Mesenchymal stem cell (in vitro differentiated cells and primary cell): ENCODE measurements around the gene MACROD1.

Source experiments
- DNase-seq: peaks from one replicate; pipeline ENCODE4 v3.0.0-alpha.2; 2013
- H2AFZ ChIP-seq: one replicate; pipeline ENCODE4 v1.6.1; 2013; ENCODE audit warnings: low read depth, mild to moderate bottlenecking, control low read depth, inconsistent platforms, low read length, moderate library complexity
- H2AK5ac ChIP-seq: 2 replicates; pipeline ENCODE4 v1.6.1; 2013; ENCODE audit warnings: low read length, moderate library complexity, mild to moderate bottlenecking, inconsistent platforms; ENCODE audit not compliant: severe bottlenecking
- H2BK120ac ChIP-seq: one replicate; pipeline ENCODE4 v1.6.1; 2013; ENCODE audit warnings: low read depth, mild to moderate bottlenecking, inconsistent platforms, low read length, moderate library complexity
- H2BK12ac ChIP-seq, 2 experiments: one replicate each; pipeline ENCODE4 v1.6.1; 2013; ENCODE audit warnings: inconsistent platforms in 2 of 2, low read length in 2 of 2, mild to moderate bottlenecking in 2 of 2, moderate library complexity in 2 of 2, control low read depth in 1 of 2
- H2BK15ac ChIP-seq: one replicate; pipeline ENCODE4 v1.6.1; 2013; ENCODE audit warnings: mild to moderate bottlenecking, low read depth, inconsistent platforms; ENCODE audit not compliant: poor library complexity, severe bottlenecking
- H2BK5ac ChIP-seq: 2 replicates; pipeline ENCODE4 v1.6.1; 2013; ENCODE audit warnings: low read depth, mild to moderate bottlenecking, low read length, control low read depth, inconsistent platforms; ENCODE audit not compliant: poor library complexity, severe bottlenecking
- H3K14ac ChIP-seq, 2 experiments: one replicate each; pipeline ENCODE4 v1.6.1; 2013; ENCODE audit warnings: inconsistent platforms in 2 of 2, low read length in 2 of 2, control low read depth in 1 of 2, mild to moderate bottlenecking in 1 of 2, moderate library complexity in 1 of 2
- H3K18ac ChIP-seq, 2 experiments: one replicate each; pipeline ENCODE4 v1.6.1; 2013; ENCODE audit warnings: inconsistent platforms in 2 of 2, low read length in 2 of 2, control low read depth in 1 of 2, low read depth in 1 of 2, mild to moderate bottlenecking in 1 of 2
- H3K23ac ChIP-seq, 2 experiments: one replicate each; pipeline ENCODE4 v1.6.1; 2013; ENCODE audit warnings: inconsistent platforms in 2 of 2, low read length in 2 of 2, mild to moderate bottlenecking in 2 of 2, moderate library complexity in 2 of 2, control low read depth in 1 of 2
- H3K27ac ChIP-seq: 2 replicates; pipeline ENCODE4 v1.5.1; 2013; ENCODE audit warnings: mild to moderate bottlenecking, moderate library complexity, low read length, control low read depth, inconsistent platforms; ENCODE audit not compliant: poor library complexity, severe bottlenecking
- H3K27me3 ChIP-seq, 2 experiments: 2 replicates each; pipeline versions ENCODE4 v1.6.1 to v1.7.0; 2013; ENCODE audit warnings: low read length in 2 of 2, mild to moderate bottlenecking in 2 of 2, moderate library complexity in 2 of 2, control low read depth in 1 of 2, inconsistent platforms in 1 of 2; ENCODE audit not compliant: control insufficient read depth in 1 of 2, insufficient read depth in 1 of 2
- H3K36me3 ChIP-seq, 2 experiments: 2 replicates each; pipeline versions ENCODE4 v1.6.1 to v1.7.0; 2013; ENCODE audit warnings: low read length in 2 of 2, control low read depth in 1 of 2, inconsistent platforms in 1 of 2, low read depth in 1 of 2, mild to moderate bottlenecking in 1 of 2; ENCODE audit not compliant: insufficient read depth in 2 of 2, control insufficient read depth in 1 of 2
- H3K4ac ChIP-seq, 2 experiments: one replicate each; pipeline ENCODE4 v1.6.1; 2013; ENCODE audit warnings: inconsistent platforms in 2 of 2, low read length in 2 of 2, mild to moderate bottlenecking in 2 of 2, moderate library complexity in 2 of 2, control low read depth in 1 of 2, low read depth in 1 of 2
- H3K4me1 ChIP-seq: 2 replicates; pipeline ENCODE4 v1.6.1; 2013; ENCODE audit warnings: low read depth, low read length, control low read depth; ENCODE audit not compliant: control insufficient read depth, insufficient read depth
- H3K4me2 ChIP-seq: 2 replicates; pipeline ENCODE4 v1.6.1; 2013; ENCODE audit warnings: low read length, mild to moderate bottlenecking, inconsistent platforms; ENCODE audit not compliant: poor library complexity, severe bottlenecking
- H3K4me3 ChIP-seq, 2 experiments: 2 replicates each; pipeline versions ENCODE4 v1.5.1 to v1.7.0; 2013; ENCODE audit warnings: low read length in 2 of 2, mild to moderate bottlenecking in 2 of 2, control low read depth in 1 of 2, low read depth in 1 of 2; ENCODE audit not compliant: insufficient read depth in 1 of 2
- H3K79me1 ChIP-seq: replicated peaks from 2 replicates; pipeline ENCODE4 v1.6.1; 2013; ENCODE audit warnings: mild to moderate bottlenecking, control low read depth, low read length, inconsistent platforms; ENCODE audit not compliant: poor library complexity, severe bottlenecking
- H3K9ac ChIP-seq: 2 replicates; pipeline ENCODE4 v1.7.0; 2013; ENCODE audit warnings: mild to moderate bottlenecking, low read length, moderate library complexity
- H3K9me3 ChIP-seq: 2 replicates; pipeline ENCODE4 v1.7.0; 2013; ENCODE audit warnings: mild to moderate bottlenecking, low read length; ENCODE audit not compliant: control insufficient read depth
- H4K8ac ChIP-seq: one replicate; pipeline ENCODE4 v1.6.1; 2013; ENCODE audit warnings: inconsistent platforms, mild to moderate bottlenecking, low read length, moderate library complexity
- H4K91ac ChIP-seq: one replicate; pipeline ENCODE4 v1.6.1; 2013; ENCODE audit warnings: mild to moderate bottlenecking, low read length, inconsistent platforms
- WGBS: methylation state at CpG from one replicate; pipeline ENCODE4 v1.1.7; 2013; ENCODE audit warnings: mixed read lengths; 5-methylcytosine and 5-hydroxymethylcytosine counted together

Gene MACROD1

GRCh38 chr11:64052436-64052835, 113.5 kb downstream of the MACROD1 start:
- WGBS, result 97% methylated on average over 2 of the region's 2 CpGs

GRCh38 chr11:64051297-64051696, 114.6 kb downstream of the MACROD1 start:
- Histone ChIP-seq H3K79me1 (no peaks in the 10 kb centered on the region), H3K4ac (no peak overlapping the region), H3K4me2 (no peak overlapping the region), H3K4me3 (no peak overlapping the region), H2BK120ac (no peak overlapping the region), H2BK12ac (peak overlapping the region in 1 of 2 experiments; percentile 19), H3K27me3 (peaks cover 0 to 7% of the 10 kb centered on the region in 2 experiments), H3K36me3 (peaks cover 0 to 4% of the 10 kb centered on the region in 2 experiments), H2BK15ac (no peak overlapping the region), H2BK5ac (no peak overlapping the region), H3K9ac (no peak overlapping the region), H2AFZ (no peak overlapping the region), H3K18ac (no peak overlapping the region), H2AK5ac (no peak overlapping the region), H4K91ac (no peak overlapping the region), H4K8ac (no peak overlapping the region), H3K9me3 (no peaks in the 10 kb centered on the region), H3K23ac (no peak overlapping the region), H3K4me1 (peaks cover 23% of the 10 kb centered on the region), H3K27ac (no peak overlapping the region), H3K14ac (no peak overlapping the region)
- DNase-seq, result no peak
- 96% methylated on average over 19 of the region's 19 CpGs for WGBS

More at GRCh38 chr11:64052436-64052835, 113.5 kb downstream of the MACROD1 start:
- Histone ChIP-seq H3K14ac (no peak overlapping the region), H3K9ac (no peak overlapping the region), H3K79me1 (no peaks in the 10 kb centered on the region), H2BK15ac (no peak overlapping the region), H3K23ac (no peak overlapping the region), H3K4me2 (no peak overlapping the region), H2BK12ac (no peak overlapping the region), H4K91ac (no peak overlapping the region), H3K18ac (no peak overlapping the region), H2AK5ac (no peak overlapping the region), H3K27me3 (peaks cover 0 to 7% of the 10 kb centered on the region in 2 experiments), H2BK5ac (no peak overlapping the region), H3K4me1 (peaks cover 23% of the 10 kb centered on the region), H3K27ac (no peak overlapping the region), H2AFZ (no peak overlapping the region), H3K4me3 (no peak overlapping the region), H4K8ac (no peak overlapping the region), H3K4ac (no peak overlapping the region), H2BK120ac (no peak overlapping the region), H3K36me3 (peaks cover 0 to 4% of the 10 kb centered on the region in 2 experiments), H3K9me3 (no peaks in the 10 kb centered on the region)
- DNase-seq, result no peak

- Histone ChIP-seq H4K91ac (no peak overlapping the region), H2BK5ac (no peak overlapping the region), H3K18ac (no peak overlapping the region), H3K4ac (no peak overlapping the region), H2AK5ac (no peak overlapping the region), H3K23ac (no peak overlapping the region), H3K36me3 (no peaks in the 10 kb centered on the region), H3K4me1 (peaks cover 19% of the 10 kb centered on the region), H4K8ac (no peak overlapping the region), H3K27me3 (peaks cover 4 to 8% of the 10 kb centered on the region in 2 experiments), H2BK15ac (no peak overlapping the region), H3K27ac (no peak overlapping the region), H2AFZ (no peak overlapping the region), H3K79me1 (no peaks in the 10 kb centered on the region), H3K14ac (no peak overlapping the region), H3K9ac (no peak overlapping the region), H3K9me3 (no peaks in the 10 kb centered on the region), H3K4me2 (no peak overlapping the region), H3K4me3 (no peak overlapping the region), H2BK12ac (no peak overlapping the region), H2BK120ac (no peak overlapping the region)
- WGBS, result 84% methylated on average over 8 of the region's 8 CpGs
- DNase-seq, result no peak
These were observed 116.4 kb downstream of the MACROD1 start for GRCh38 chr11:64049509-64049908.

- no peak for DNase-seq
- H2AFZ ChIP-seq, result no peak overlapping the region
- H3K4ac ChIP-seq, result no peak overlapping the region
- H4K8ac ChIP-seq, result peak overlapping the region; percentile 20
- 77% methylated on average over 19 of the region's 19 CpGs for WGBS
- peak overlapping the region; percentile 36 for H4K91ac ChIP-seq
- H3K4me2 ChIP-seq, result no peak overlapping the region
- H2BK15ac ChIP-seq, result no peak overlapping the region
- H3K4me1 ChIP-seq, result peaks cover 10% of the 10 kb centered on the region
- no peaks in the 10 kb centered on the region for H3K79me1 ChIP-seq
- H3K18ac ChIP-seq, result no peak overlapping the region
- H2BK120ac ChIP-seq, result no peak overlapping the region
- no peak overlapping the region for H2BK12ac ChIP-seq
- no peak overlapping the region for H3K4me3 ChIP-seq
- no peak overlapping the region for H2AK5ac ChIP-seq
- peaks cover 5 to 6% of the 10 kb centered on the region in 2 experiments for H3K27me3 ChIP-seq
- H2BK5ac ChIP-seq, result no peak overlapping the region
- H3K9me3 ChIP-seq, result no peaks in the 10 kb centered on the region
- H3K36me3 ChIP-seq, result no peaks in the 10 kb centered on the region
- H3K14ac ChIP-seq, result no peak overlapping the region
- no peak overlapping the region for H3K9ac ChIP-seq
- H3K27ac ChIP-seq, result no peak overlapping the region
- H3K23ac ChIP-seq, result no peak overlapping the region
These were observed 117.7 kb downstream of the MACROD1 start for GRCh38 chr11:64048042-64048854.
